ENCODE data around the gene ADRA1B.
"Not testable (repeated sequence)": the region's sequence is repeated elsewhere in the genome, so short reads cannot be mapped to it uniquely, and the experiment has no call there.

Gene ADRA1B

DNA sequence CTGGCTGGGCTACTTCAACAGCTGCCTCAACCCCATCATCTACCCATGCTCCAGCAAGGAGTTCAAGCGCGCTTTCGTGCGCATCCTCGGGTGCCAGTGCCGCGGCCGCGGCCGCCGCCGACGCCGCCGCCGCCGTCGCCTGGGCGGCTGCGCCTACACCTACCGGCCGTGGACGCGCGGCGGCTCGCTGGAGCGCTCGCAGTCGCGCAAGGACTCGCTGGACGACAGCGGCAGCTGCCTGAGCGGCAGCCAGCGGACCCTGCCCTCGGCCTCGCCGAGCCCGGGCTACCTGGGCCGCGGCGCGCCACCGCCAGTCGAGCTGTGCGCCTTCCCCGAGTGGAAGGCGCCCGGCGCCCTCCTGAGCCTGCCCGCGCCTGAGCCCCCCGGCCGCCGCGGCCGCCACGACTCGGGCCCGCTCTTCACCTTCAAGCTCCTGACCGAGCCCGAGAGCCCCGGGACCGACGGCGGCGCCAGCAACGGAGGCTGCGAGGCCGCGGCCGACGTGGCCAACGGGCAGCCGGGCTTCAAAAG, 55.7 kb downstream of the ADRA1B start:
- DNase-seq: peak in 1 of 2 donors; percentile 21

DNA sequence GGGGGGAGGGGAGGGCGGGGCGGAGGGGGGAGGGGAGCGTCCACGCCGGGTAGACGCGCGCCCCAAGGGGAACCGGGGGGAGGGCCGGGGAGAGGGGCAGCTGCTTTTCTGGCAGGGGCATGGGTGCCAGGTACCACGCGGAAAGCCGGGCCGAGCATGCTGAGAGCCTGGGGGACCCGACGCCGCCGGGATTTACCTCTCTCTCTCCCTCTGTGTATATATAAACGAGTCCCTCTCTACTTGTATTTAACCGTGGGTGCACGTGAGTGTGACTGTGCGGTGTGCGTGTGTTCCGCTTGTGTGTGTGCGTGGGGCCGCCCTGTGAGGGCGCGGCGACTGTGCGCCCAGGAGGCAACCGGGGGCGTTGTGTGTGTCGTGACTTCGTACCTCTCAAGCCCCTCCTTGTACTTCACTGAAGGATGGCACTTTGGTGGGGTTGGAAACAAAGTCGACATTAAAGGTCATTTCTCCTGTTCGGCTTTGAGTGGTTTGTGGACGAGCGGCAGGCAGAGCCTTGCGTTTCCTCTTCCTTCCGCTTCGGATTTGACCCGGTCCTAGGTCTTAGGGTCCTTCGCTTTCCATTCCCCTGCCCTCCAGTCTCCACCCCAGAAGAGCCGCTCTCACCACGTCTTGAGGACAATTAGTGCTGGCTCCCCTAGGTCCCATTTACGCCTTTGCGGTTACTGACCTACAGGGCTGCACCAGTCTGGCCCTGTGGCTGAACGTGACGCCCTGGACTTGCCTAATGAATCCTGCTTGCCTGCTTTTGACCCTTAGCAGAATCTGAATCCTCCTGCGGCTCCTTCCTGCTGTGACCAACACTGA, 56.5 kb downstream of the ADRA1B start:
- DNase-seq: no peak

DNA sequence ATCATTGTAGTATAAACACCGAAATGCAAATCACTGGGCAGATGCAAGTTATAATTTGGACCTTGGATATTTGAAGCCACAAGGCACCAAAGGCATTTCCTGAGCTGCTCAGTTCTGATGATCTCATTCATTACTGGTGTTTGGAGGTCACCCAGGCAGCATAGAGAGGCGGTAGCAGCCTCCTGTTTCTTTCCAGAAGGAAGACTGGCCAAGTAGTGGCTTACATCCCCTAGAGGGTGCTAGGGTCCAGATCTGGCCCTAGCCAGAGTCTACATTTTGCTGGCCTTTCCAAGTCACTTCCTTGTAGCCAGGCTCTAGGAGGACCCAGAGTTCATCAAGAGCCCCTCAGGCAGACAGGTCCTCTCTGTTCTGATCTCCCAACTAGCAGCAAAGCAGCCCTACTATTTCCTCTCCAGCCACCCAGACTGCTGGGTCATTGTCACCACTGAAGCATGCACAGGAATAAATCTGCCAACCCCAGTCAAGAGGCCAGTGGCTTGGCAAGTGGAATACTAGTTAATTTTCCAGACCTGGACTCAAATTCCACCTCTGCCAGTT, 59.3 kb downstream of the ADRA1B start:
- DNase-seq: no peak

DNA sequence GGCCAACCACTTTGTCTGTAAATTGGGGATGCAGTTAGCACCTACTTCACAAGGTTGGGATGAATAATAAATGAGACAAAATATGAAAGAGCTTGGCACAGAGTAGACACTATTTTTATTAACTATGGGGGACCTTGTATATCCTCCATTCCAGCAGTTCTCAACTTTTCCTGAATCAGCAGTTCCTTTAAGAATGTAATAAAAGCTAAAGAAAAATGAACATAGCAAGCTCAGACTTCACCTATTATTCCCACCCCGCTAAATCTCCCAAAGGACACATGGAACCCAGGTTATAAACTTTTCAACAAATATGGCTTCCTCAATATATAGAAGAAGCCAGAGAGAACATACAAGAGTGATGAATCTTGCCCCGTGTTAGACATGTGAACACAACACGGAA, 60.6 kb downstream of the ADRA1B start:
- DNase-seq: no peak

DNA sequence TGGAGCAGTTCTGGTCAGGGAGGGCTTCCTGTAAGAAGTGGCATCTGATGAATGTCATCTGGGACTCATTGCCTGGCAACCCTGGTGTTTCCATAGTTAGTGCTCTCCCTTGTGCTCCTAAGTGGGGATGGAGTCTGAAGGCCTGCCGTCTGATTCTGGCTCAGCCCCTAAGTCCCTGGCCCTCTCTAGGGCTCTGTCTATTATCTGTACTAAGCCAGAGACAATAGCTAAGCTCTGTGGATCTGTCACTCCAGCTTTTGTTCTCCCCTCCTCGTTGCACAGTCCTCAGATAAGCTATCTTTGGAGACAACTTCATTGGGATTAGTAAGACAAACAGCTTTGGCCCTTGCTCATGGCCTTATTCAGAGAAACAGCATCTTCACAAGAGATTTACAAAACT, 62.1 kb downstream of the ADRA1B start:
- DNase-seq: no peak

DNA sequence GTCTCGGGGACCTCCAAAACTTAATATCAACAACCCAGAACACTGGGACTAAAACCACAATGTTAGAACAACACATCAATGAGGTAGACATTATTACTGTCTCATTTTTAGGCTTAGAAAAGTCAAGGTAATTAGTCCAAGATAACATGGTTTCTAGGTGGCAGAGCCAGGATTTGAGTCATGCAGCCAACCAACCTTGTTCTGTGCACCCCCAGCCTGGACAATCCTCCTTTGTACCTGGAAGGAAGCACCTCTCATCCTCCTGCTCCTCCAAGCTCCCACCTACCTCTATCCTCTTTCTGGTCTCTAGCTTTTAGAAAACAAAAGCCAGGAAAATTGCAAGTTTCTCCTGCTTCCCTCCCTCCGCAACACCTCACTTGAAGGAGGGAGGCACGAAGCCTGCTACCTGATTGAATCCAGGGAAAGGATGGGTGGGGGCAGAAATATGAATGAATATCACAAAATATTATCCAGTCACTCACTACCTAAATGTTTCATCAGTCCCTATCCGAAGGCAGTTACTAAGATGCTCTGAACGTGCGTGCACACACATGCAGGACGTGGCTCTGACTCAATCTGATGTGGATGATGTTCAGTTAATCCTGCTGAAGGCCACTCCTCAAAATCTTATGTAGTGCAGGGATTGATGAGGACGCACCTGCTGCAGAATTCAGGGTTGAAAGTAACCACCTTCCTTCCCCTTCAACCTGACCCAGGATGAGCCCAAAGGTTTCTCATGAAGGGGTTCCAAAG, 66.3 kb downstream of the ADRA1B start:
- no peak for DNase-seq

DNA sequence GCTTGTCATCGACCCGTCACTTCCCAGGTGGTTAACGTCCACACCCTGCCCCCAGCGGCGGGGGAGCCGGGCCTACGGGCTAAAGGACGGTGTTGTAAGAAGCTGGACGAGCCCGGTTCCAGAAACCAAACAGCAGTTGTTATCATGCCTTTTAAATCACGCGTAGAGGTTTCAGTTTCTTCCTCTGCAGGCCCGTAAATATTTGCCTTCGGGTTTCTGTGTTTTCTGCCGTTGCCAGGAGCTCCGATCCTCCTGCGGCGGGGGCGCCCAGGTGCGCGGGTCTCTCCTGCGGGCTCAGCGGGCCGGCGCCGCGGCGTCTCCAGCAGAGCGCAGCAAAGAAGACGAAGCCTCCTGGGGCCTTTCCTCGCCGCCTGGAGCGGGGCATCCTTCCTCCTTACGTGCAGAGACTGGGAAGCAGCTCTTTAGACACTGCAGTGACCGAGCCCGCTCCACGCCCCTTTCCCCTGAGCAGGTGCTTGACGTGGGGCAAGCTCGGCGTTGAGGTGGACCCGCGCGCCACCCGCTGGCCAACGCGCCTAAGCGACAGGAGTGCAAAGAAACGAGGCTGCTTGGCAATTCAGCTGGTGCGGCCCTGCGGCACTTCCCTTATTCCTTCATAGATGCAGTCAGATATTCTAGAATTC, 70.9 kb downstream of the ADRA1B start:
- peak; percentile 78 to 80 for DNase-seq

DNA sequence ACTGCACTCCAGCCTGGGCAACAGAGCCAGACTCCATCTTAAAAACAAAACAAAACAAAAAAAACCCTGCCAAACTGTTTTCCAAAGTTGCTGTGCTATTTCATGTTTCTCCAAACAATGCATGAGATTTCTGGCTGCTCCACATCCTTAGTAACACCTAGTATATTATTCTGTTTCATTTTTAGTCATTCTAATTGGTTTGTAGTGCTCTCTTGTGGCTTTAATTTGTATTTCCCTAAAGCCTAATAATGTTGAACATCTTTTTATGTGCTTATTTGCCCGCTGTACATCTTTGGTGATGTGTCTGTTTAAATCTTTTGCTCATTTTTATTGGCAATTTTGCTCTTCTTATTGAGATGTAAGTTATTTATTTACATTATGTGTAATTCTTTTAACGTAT, 74.2 kb downstream of the ADRA1B start:
- no peak for DNase-seq

DNA sequence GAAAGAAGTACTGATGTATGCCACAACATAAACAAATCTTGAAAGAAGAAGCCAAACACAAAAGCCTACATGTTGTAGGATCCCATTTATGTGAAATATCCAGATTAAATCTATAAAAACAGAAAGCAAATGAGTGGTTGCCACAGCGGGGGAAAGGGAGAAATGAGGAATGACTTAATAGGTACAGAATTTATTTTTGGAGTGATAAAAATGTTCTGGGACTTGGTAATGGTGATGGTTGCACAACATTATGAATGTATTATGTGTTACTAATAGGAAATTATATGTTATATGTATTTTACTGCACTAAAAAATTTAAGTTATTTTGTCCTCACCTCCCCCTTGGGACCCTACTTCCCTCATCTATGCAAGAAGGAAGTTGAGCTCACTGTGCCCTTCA, 76.3 kb downstream of the ADRA1B start:
- DNase-seq: no peak

DNA sequence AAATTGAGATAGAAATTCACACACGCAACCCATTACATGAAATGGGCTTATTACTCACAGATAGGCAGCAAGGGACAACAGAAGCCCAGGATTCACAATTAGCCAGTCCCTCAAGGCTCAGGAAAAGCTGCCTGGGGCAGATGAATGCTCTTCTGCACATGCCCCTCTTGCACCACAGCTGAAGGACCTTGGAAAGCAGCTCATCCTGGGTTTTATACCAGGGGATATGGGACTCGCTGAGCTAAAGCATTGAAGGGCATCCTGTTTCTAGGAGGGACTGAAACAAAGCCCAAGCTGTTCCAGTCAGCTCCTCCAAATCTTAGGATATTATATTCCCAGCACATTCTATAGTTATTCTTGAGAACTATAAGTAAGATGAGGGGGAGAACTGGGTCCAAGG, 76.9 kb downstream of the ADRA1B start:
- no peak for DNase-seq

DNA sequence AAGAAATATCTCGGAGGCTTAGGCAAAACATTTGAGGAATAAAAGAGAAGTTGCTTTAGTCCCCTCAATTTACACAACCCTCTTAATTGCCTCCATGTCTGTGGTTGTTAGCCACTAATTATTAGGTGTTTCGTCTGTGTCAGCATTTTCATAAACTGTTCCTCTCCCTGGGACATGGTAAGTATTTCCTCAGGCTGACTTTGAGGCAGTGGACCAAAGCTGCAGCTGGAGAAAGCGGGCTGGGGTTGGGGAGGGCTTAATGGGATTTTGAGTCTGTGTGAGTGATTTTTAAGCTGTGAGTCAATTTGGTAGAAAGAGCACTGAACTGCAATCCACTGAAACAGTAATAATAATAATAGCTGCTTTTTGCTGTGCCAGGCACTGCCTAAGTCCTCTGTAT, 79.6 kb downstream of the ADRA1B start:
- no peak for DNase-seq

DNA sequence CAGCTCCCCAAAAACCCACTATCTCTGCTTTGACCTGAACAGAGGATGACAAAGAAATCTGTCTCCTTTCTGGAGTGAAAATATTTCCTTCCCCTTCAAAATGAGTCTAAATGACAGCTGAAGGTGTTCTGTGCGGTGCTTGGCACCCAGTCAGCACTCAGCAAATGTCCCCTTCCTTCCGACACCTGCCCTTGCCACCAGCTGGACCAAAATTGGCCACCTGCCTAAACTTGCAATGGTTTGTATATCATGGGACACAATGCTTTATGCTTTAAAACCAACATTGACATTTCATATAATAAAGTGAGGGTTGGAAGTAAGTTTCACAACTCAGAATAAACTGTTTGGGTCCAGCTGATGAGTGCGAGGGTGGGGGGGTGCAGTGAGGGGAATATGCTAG, 85.2 kb downstream of the ADRA1B start:
- no peak for DNase-seq

DNA sequence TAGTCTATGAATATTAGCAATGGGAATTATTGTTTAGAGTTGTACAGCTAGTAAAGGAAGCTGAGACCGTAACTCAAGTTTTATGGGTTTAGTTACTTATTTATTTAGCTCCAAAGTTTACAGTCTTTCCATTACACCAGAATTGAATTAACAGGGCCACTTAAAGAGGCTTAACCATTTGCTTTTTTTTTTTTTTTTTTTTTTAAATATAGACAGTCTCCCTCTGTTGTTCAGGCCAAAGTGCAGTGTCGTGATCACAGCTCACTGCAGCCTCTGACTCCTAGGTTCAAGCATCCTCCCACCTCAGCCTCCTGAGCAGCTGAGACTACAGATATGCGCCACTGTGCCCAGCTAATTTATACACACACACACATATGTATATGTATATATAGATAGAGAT, 91.2 kb downstream of the ADRA1B start:
- DNase-seq: no peak

DNA sequence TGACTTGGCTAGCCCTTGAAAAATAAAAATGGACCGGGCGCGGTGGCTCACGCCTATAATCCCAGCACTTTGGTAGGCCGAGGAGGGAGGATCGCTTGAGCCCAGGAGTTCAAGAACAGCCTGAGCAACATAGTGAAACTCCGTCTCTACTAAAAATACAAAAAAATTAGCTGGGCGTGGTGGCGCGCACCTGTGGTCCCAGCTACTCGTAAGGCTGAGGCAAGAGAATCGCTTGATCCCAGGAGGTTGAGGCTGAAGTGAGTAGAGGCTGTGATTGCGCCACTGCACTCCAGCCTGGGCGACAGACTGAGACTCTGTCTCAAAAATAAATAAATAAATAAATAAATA, 92.2 kb downstream of the ADRA1B start:
- DNase-seq: peak in 1 of 2 donors; percentile 4

DNA sequence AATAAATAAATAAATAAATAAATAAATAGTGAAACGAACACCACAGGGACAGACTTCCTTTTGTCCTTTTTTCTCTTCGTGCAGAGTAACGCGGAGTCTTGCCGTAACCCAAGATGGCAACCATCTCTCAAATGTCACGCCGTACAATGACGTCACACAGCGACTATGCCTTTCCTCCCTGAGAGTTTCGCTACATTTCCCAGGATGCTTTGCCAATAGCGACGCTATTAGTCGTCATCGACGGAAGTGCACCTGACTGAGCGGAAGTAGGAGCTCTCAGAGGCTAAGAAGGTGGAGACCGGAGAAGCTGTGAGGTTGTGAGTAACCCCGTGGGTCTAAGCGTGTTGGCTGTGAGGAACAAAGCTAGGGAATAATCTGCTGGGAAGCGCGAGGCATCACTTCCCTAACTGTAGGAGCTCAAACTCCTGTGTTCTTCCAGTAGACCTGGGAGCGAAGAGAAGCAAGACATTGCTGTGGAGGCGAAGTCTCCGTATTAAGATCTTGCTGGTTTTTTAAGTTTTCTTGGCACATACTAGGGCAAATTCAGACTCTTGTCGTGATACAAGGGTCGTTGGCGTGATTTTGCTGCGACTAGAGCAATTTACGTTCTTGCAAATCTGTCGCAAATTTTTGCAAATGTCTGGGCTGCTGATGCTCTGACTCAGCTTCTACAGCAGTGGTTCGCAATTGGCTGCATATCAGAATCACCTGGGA, 92.8 kb downstream of the ADRA1B start, which contains the start of gene TTC1:
Gene TTC1, plus strand, starts transcription at position 263 of the 714 bp plus-strand sequence. CDS start 1,390 bp downstream, outside the sequence.
- DNase-seq: peak; percentile 88 to 91

DNA sequence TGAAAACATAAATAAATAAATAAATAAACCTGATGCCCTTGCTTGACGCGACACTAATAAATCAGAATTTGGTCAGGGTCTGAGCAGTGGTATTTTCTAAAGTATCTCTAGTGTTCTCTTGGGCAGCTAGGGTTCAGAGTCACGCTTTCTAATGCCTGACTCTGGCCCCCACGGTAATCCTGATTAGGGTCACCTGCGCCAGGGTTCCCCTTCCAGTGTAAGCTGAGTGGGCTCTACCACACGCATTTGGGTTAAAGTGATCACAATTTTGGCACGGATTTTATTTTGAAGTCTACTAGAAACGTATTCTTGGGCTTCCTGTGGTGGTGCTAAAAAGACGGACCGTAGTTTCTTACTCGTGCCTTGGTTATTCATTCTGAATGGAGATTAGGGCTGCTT, 93.3 kb downstream of the ADRA1B start:
- DNase-seq: no peak

DNA sequence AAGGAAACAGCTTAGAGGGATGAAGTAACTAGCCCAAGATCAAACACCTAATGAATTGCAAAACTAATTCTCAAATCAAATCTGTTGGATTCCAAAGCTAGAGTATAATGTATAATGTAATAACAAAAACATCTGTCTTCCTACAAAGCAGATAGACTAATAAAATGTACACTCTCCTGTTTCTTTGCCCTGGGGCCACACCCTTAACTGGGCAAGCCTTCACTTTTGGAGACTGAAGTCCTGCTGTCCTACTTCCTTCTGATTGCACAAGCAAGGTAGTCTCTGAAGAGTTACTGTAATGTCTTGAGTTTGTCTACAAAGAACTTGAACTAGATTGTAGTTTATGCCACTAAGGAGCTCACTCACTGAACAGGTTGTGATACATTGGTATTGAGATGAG, 95.2 kb downstream of the ADRA1B start:
- DNase-seq: no peak

DNA sequence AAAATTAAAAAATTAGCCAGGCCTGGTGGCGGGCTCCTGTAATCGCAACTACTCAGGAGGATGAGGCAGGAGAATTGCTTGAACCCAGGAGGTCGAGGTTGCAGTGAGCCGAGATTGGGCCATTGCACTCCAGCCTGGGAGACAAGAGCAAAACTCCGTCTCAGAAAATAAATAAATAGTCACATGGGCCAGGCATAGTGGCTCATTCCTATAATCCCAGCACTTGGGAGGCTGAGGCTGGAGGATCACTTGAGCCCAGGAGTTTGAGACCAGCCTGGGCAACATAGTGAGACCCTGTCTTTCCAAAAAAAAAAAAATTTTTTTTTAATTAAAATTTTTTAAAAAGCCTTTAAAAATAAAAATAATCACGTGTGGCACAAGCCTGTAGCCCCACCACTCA, 97.9 kb downstream of the ADRA1B start:
- DNase-seq: not testable (repeated sequence)

DNA sequence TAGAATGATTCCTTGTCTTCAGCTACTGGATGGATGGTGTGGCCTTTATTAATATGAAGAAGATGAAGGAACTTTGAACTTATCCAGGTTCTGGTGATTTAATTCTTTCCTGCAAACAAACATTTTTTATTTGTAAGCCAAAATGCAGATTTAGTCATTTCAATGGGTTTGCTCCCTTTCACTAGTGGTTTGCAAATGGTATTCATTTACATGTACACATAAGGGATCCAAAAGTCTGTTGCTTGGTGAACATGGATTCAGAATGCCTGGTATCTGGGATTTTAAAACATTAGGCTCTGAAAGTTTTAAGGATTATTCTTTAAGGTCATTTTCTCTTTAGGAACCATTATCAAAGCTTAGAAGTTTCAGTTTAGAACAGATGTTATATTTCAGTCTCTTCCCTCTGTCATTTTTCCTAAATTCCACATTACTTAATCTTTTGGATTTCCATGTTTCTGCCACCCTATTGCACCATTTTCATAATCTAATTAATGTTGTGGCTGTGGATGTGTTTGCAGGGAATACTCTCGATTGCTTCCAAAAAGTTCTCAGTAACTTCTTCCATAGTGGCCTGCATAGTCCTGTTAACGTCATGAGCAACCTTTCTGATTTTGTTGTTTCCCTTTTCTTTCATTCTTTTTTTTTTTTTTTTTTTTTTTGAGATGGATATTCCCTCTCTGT, 102.8 kb downstream of the ADRA1B start:
- no peak for DNase-seq

DNA sequence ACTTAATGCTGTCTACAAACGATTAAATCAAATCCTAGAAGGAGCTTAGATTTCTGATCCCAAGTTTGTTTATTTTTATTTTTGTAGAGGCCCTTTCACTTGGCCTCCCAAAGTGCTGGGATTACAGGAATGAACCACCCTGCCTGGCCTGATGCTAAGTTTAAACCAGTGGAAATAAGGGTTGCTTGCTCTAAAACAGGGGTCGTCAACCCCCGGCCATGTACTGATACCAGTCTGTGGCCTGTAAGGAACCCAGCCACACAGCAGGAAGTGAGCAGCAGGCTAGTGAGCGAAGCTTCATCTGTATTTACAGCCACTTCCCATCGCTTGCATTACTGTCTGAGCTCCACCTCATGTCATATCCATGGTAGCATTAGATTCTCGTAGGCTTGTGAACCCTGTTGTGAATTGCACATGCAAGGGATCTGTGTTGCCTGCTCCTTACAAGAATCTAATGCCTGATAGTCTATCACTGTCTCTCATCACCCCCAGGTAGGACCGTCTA, 104.0 kb downstream of the ADRA1B start:
- no peak for DNase-seq

DNA sequence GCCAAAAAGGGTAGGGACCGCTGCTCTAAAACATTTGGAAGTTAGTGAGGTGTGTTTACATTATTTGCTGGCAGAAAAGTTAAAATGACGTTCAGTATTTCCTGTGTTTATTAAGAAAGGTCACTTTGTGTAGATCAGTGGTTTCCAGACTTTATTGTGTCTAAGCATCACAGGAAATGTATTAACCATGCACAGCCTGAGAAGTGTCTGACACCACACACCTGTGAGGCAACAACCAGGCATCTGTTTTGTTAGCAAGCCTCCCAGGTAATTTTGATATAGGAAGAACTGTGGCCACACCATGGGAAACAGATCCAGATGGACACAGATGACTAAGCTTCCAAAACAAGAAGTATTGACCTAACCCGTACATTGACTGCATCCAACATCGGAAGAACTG, 104.7 kb downstream of the ADRA1B start:
- DNase-seq: no peak

Measured in stimulated activated CD4-positive, alpha-beta T cell treated with anti-CD3 and anti-CD28 coated beads, Interleukin-2, amount 100 ng/mL, for 24 hours (primary cell).